ENCODE data around the gene XRN1.
A peak's percentile ranks its signal among the peaks of the same experiment; 100 is the strongest.

DNA sequence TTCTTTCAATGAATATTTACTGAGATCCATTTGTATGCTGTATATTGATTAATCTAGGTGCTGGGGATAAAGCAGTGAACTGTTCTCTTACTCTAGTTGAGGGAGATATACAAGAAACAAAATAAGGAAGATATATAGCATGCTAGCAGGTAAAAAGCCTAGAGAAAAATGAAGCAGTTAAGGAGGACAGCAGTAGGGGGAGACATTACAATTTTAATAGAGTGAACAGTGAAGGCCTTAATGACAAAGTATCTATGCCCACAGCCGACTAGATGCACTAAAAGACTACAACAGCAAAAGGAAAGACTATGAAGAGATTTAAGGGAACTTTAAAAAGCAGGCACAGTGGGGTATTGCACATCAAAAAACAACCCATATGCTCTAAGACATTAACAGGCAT, 81.4 kb downstream of the XRN1 start:
- TF ChIP-seq, protein P1, sequence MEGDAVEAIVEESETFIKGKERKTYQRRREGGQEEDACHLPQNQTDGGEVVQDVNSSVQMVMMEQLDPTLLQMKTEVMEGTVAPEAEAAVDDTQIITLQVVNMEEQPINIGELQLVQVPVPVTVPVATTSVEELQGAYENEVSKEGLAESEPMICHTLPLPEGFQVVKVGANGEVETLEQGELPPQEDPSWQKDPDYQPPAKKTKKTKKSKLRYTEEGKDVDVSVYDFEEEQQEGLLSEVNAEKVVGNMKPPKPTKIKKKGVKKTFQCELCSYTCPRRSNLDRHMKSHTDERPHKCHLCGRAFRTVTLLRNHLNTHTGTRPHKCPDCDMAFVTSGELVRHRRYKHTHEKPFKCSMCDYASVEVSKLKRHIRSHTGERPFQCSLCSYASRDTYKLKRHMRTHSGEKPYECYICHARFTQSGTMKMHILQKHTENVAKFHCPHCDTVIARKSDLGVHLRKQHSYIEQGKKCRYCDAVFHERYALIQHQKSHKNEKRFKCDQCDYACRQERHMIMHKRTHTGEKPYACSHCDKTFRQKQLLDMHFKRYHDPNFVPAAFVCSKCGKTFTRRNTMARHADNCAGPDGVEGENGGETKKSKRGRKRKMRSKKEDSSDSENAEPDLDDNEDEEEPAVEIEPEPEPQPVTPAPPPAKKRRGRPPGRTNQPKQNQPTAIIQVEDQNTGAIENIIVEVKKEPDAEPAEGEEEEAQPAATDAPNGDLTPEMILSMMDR (IDR thresholded peaks at IDR 0.05): peak in 1 of 3 experiments; percentile 22
- TF ChIP-seq POLR2A (IDR thresholded peaks at IDR 0.05): no peak
